HFFc6 (cell line): Measurements from ENCODE around the gene THSD7A. TPM values are rescaled to one million over a fixed set of nuclear protein-coding genes. Genes with fewer than 3 reads are reported as not detected.
A peak's percentile ranks its signal among the peaks of the same experiment; 100 is the strongest.

Source experiments
- DNase-seq: peaks from one replicate; pipeline ENCODE4 v3.0.0-alpha.2; 2018
- H3K27ac Mint-ChIP-seq: 2 replicates; pipeline ENCODE4 v1.8.0; 2020; ENCODE audit warnings: mild to moderate bottlenecking, mixed read lengths
- H3K27me3 Mint-ChIP-seq: 2 replicates; pipeline ENCODE4 v1.8.0; 2021; ENCODE audit warnings: mild to moderate bottlenecking, moderate library complexity, mixed read lengths; ENCODE audit not compliant: insufficient read depth
- H3K36me3 Mint-ChIP-seq: 2 replicates; pipeline ENCODE4 v1.8.0; 2021; ENCODE audit warnings: low read depth, mixed read lengths
- H3K4me1 Mint-ChIP-seq: 2 replicates; pipeline ENCODE4 v1.8.0; 2020; ENCODE audit warnings: low read depth, mixed read lengths
- H3K4me3 Mint-ChIP-seq: 2 replicates; pipeline ENCODE4 v1.8.0; 2020; ENCODE audit warnings: mild to moderate bottlenecking, moderate library complexity, mixed read lengths
- H3K9me3 Mint-ChIP-seq: 2 replicates; pipeline ENCODE4 v1.8.0; 2020; ENCODE audit warnings: mild to moderate bottlenecking, mixed read lengths
- CTCF ChIP-seq: fragments of 200-600 bp; sonication (generic); IDR thresholded peaks from 2 replicates; pipeline ENCODE4 v1.5.0; 2021; ENCODE audit warnings: antibody characterized with exemption, mild to moderate bottlenecking
- total RNA-seq, 6 experiments: library from RNA; stranded (reverse); fragmentation: NEBNext Ultra II Directional; extraction: Animal tissue kit (Norgen Biotek cat#: 25700); gene quantifications; 2 replicates in 1 of 6; 3 replicates in 5 of 6; pipeline ENCODE4 v1.2.3, GENCODE V29; 2021

THSD7A gene
- total RNA-seq, 6 experiments from 2014 or later, result not detected

GRCh38 chr7:11430841-11431240 is 401.2 kb downstream of the THSD7A start:
- H3K27me3 Mint-ChIP-seq, result no peaks in the 10 kb centered on the region
- H3K27ac Mint-ChIP-seq, result no peak overlapping the region
- H3K36me3 Mint-ChIP-seq, result no peaks in the 10 kb centered on the region
- no peak for DNase-seq
- no peak for TF ChIP-seq CTCF
- no peaks in the 10 kb centered on the region for H3K4me1 Mint-ChIP-seq
- H3K9me3 Mint-ChIP-seq, result no peaks in the 10 kb centered on the region
- no peak overlapping the region for H3K4me3 Mint-ChIP-seq

GRCh38 chr7:11430112-11430511 is 401.9 kb downstream of the THSD7A start:
- H3K36me3 Mint-ChIP-seq, result no peaks in the 10 kb centered on the region
- no peaks in the 10 kb centered on the region for H3K27me3 Mint-ChIP-seq
- TF ChIP-seq CTCF, result no peak

GRCh38 chr7:11428877-11429581 is 403.0 kb downstream of the THSD7A start:
- Mint-ChIP-seq H3K4me3 (no peak overlapping the region), H3K9me3 (no peaks in the 10 kb centered on the region), H3K4me1 (no peaks in the 10 kb centered on the region), H3K36me3 (no peaks in the 10 kb centered on the region), H3K27ac (no peak overlapping the region), H3K27me3 (no peaks in the 10 kb centered on the region)
- no peak for TF ChIP-seq CTCF
- DNase-seq, result no peak

More at GRCh38 chr7:11430112-11430511, 401.9 kb downstream of the THSD7A start:
- Mint-ChIP-seq H3K27ac (no peak overlapping the region), H3K9me3 (no peaks in the 10 kb centered on the region), H3K4me3 (no peak overlapping the region), H3K4me1 (no peaks in the 10 kb centered on the region)
- DNase-seq, result no peak

GRCh38 chr7:11427686-11428273 is 404.2 kb downstream of the THSD7A start:
- no peaks in the 10 kb centered on the region for H3K27me3 Mint-ChIP-seq
- DNase-seq, result peak; percentile 23
- H3K4me3 Mint-ChIP-seq, result no peak overlapping the region
- TF ChIP-seq CTCF, result peak; percentile 79
- H3K36me3 Mint-ChIP-seq, result no peaks in the 10 kb centered on the region
- H3K9me3 Mint-ChIP-seq, result no peaks in the 10 kb centered on the region
- no peaks in the 10 kb centered on the region for H3K4me1 Mint-ChIP-seq
- H3K27ac Mint-ChIP-seq, result no peak overlapping the region

- Mint-ChIP-seq H3K4me1 (no peaks in the 10 kb centered on the region), H3K27me3 (no peaks in the 10 kb centered on the region), H3K27ac (no peak overlapping the region), H3K9me3 (peaks cover 27% of the 10 kb centered on the region), H3K4me3 (no peak overlapping the region), H3K36me3 (no peaks in the 10 kb centered on the region)
- no peak for DNase-seq
- TF ChIP-seq CTCF, result no peak
Measured at GRCh38 chr7:11424006-11424405, 408.0 kb downstream of the THSD7A start.
